GM12872 (cell line): Measurements from ENCODE around the gene ELF5.

Experiments used
- CTCF ChIP-seq: IDR thresholded peaks from 3 replicates; pipeline ENCODE4 v1.5.1; 2011; ENCODE audit warnings: low read depth, mild to moderate bottlenecking, low read length, moderate library complexity; ENCODE audit not compliant: insufficient read depth

ELF5 gene

GRCh38 chr11:34548278-34548677, 34.7 kb upstream of the ELF5 start:
- TF ChIP-seq CTCF: no peak

GRCh38 chr11:34546511-34547209, 33.1 kb upstream of the ELF5 start:
- no peak for TF ChIP-seq CTCF

- no peak for TF ChIP-seq CTCF
These were observed 28.5 kb upstream of the ELF5 start for GRCh38 chr11:34542089-34542488.

GRCh38 chr11:34540870-34541269, 27.3 kb upstream of the ELF5 start:
- no peak for TF ChIP-seq CTCF

GRCh38 chr11:34537636-34538035, 24.0 kb upstream of the ELF5 start:
- TF ChIP-seq CTCF: no peak

- TF ChIP-seq CTCF: no peak
These were observed 22.5 kb upstream of the ELF5 start for GRCh38 chr11:34536056-34536455.

GRCh38 chr11:34534826-34535225, 21.2 kb upstream of the ELF5 start:
- TF ChIP-seq CTCF: no peak
